NCI-H510A (cell line): ENCODE results near the gene ANO3.

ENCODE experiments used
- DNase-seq: peaks from one replicate; lab custom pipeline; 2025; lab: John Stamatoyannopoulos, UW

ANO3 gene

DNA sequence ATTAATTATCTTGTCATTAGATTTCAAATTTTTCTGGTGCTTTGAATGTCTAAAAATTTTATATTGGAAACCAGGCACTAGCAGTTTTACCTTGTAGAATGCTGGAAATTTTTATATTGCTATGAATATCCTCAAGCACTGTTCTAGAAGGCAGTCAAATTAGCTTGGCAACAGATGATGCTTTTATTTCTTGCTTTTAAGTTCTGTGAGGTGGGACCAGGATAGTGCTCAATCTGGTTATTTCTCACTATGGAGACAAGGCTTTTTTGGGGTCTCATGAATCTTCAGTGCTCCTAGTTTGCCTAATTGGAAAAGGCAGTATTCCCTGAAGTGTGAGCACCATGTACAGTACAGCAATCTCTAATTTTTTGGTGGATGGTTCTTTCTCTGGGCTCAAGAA is 27.1 kb downstream of the ANO3 start:
- no peak for DNase-seq

DNA sequence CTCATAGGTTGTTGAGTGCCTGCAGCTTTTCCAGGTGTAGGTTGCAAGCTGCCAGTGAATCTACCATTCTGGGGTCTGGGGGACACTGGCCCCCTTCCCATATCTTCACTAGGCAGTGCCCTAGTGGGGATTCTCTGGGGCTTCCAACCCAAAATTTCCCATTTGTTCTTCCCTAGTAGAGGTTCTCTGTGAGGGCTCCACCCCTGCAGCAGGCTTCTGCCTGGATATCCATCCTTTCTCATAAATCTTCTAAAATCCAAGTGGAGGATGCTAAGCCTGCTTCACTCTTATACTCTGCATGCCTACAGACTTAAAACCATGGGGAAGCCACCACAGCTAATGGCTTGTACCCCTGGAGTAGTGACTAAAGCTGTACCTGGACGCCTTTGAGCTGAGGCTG is 33.4 kb downstream of the ANO3 start:
- no peak for DNase-seq

DNA sequence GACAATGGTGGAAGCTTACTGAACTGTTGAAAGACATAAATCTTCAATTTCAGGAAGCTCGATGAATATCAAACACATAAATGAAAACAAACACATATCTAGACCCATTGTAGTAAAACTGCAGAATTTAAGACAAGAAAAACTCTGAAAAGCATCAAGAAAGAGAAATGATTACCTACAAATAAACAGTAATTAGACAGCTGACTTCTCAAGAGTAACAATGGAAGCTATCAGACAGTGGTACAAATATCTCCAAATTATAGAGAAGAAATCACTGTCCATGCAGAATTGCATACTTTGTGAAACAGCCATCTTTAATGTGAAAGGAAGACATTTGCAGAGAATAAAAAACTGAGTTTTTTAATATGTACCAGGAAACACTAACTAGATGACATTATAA is 45.7 kb downstream of the ANO3 start:
- no peak for DNase-seq

DNA sequence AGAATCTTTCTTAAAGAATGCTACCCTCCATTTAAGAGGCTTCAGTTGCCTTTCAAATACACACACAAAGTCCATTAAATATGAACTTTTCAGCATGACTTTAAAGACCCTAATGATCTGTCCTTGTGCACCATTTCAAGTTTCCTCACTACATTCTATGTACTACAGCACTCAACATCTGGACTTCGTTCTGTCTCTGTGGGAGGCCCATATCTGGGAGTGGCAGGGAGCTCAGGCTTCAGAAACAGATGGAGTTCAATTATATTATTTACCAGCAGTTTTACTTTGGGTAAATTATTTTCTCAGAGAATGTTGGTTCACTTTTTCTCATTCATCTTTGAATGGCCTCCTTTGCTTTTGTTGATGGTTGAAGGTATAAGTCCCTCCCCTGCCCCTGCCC is 67.4 kb downstream of the ANO3 start:
- no peak for DNase-seq

DNA sequence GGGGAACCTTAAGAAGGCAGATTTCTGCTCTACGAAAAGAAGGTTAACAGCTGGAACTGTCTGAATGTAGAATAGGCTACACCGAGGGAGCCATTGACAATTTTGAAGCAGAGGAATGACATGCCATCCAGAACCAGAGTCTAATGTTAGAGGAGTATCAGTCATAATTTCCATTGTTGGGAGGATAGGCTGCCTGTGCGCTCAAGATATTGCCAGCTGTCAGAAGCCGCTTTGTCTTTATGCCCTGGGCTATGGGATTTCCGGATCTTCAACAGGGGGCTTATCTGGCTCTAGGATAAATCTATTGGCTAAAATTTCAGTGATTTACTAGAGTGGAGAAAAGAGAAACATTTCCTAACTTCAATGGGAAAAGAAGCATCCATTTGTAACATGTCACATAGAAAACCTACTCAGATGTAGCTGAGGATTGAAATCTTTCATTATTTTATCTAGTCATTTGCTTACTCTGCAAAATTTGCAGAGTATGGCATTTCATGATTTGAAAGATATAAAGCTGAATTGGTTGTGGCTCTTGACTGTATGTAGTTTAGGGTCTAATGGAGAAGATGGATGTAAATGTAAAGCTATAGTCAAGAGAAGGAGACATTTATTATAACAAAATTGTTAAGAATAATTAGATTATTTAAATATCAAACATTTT is 78.9 kb downstream of the ANO3 start:
- DNase-seq, result no peak

DNA sequence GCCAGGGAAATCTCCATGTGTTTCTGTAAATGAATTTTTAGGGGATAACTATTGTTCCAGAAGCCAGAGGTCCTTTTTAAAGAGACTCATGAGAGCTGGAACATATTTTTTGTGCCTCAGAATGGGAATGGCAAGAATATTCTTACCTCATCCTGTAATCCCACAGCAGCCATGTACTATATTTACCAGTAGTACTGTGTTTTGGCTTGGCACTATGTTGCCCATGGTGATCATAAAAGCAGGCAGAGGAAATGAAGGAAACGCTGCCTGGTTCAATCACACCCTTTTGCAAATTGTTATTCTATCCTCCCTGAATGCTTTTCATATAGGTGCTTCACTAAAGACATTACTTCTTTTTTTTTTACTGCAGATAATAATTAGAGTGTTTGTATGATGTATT is 81.0 kb downstream of the ANO3 start:
- DNase-seq, result no peak

- DNase-seq, result no peak
Observed at GRCh38 chr11:26418386-26418912, 86.5 kb downstream of the ANO3 start.

- no peak for DNase-seq
Observed at GRCh38 chr11:26420331-26420730, 88.4 kb downstream of the ANO3 start.

- no peak for DNase-seq
Observed at GRCh38 chr11:26424255-26424654, 92.3 kb downstream of the ANO3 start.

GRCh38 chr11:26439854-26440253 is 107.9 kb downstream of the ANO3 start:
- no peak for DNase-seq

- no peak for DNase-seq
Observed at GRCh38 chr11:26442131-26442530, 110.2 kb downstream of the ANO3 start.

DNA sequence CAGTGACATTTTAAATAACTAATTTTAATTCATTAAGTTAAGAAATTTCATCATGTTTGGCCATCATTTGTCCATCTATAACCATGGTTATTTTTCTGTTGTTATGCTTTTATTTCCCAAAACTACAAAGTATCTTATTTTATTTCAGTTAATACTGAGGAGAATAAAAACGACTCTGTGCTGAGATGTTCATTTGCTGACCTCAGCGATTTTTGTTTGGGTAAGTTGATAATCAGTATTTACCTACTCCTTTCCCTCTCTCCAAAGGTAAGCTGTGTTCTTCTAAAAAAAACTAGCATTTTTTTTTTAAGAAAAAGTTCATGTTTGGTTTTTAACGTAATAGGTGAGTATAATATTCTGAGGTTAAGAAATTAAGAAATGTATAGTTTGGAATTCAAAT is 111.7 kb downstream of the ANO3 start:
- no peak for DNase-seq

DNA sequence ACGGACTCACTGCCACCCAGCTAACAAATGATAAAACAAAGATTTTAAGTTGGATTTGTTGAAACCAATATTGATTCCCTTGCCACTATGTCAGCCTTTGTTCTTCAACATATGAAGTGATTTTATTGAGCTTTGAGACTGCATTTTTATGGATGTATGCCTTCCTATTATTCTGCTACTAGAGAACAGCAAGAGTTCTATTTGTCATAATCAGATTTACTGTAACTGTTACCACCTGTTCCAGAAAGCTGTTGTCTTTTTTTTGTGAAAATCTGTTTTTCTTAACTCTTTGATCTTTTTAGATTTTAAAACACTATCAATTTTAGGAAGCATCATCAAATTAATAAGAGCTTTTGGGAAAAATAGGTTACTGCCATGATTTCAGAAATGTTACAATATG is 125.7 kb downstream of the ANO3 start:
- DNase-seq, result no peak

GRCh38 chr11:26465274-26465673 is 133.3 kb downstream of the ANO3 start:
- DNase-seq, result no peak

GRCh38 chr11:26467506-26467905 is 135.6 kb downstream of the ANO3 start:
- DNase-seq, result no peak

- DNase-seq, result no peak
Observed at GRCh38 chr11:26470992-26471391, 139.1 kb downstream of the ANO3 start.

GRCh38 chr11:26473216-26474194 is 141.6 kb downstream of the ANO3 start:
- no peak for DNase-seq

GRCh38 chr11:26474401-26474800 is 142.5 kb downstream of the ANO3 start:
- no peak for DNase-seq

- DNase-seq, result no peak
Observed at GRCh38 chr11:26477396-26477795, 145.5 kb downstream of the ANO3 start.

DNA sequence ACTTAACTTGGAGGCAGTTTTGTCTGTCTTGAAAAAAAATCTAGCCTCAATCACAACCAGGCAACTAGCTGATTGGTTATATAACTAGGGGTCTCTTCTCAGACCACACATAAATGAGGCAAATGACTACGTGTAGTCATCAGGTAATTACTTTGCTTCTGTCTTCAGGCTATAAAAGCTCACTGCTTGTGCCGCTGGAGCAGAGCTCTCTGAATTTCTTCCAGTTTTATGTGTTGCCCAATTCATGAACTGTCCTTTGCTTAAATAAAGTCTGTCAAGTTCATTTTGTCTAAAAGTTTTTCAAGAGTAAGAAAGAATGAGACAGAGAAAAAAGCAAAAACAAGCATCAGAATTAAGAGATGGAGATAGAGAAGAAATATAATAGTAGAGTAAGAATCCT is 146.8 kb downstream of the ANO3 start:
- DNase-seq, result no peak

- DNase-seq, result no peak
Observed at GRCh38 chr11:26480041-26480440, 148.1 kb downstream of the ANO3 start.

DNA sequence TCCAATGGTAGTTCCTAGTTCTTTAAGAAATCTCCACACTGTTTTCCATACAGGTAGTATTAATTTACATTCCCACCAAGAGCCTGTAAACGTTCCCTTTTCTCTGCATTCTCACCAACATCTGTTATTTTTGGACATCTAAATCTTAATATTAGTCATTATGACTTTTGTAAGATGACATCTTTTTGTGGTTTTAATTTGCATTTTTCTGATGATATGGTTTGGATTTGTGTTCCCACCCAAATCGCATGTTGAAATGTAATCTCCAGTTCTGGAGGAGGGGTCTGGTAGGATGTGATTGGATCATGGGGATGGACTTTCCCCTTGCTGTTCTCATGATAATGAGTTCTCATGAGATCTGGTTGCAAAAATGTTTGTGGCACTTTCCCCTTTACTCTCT is 151.2 kb downstream of the ANO3 start:
- DNase-seq, result no peak

DNA sequence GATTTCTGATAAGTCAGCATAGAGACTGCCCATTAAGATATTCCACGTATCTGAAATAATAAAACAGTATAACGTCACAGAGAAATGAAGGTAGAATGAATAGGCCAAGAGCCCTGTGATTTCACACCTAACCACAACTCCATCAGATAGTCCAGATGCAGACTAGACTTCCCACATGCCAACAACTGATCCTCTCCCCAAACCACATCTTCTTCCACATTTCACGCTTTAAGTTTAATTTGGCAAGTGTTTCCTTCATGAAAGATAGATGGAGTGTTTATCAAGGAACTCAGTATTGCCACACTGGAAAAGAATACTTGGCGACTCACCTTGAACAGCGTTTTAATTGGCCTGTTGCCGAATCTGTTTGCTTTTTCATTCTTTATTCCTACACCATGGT is 158.6 kb downstream of the ANO3 start:
- no peak for DNase-seq
